LNCaP clone FGC (cell line): ENCODE data around the gene TRAPPC1.
"Not testable (repeated sequence)": the region's sequence is repeated elsewhere in the genome, so short reads cannot be mapped to it uniquely, and the experiment has no call there.

Experiments used
- DNase-seq: peaks from one replicate; pipeline ENCODE4 v3.0.0-alpha.2; 2011; ENCODE audit warnings: low read depth
- H3K4me3 ChIP-seq: 2 replicates; pipeline ENCODE4 v1.5.1; 2011; ENCODE audit warnings: mild to moderate bottlenecking, low read depth, low read length, control low read depth
- TF ChIP-seq, protein P1 (sequence below): IDR thresholded peaks from 2 replicates; pipeline ENCODE4 v1.5.1; 2012; ENCODE audit warnings: mild to moderate bottlenecking; ENCODE audit not compliant: control insufficient read depth, insufficient read depth; ENCODE audit errors: extremely low read depth

TRAPPC1 gene

DNA sequence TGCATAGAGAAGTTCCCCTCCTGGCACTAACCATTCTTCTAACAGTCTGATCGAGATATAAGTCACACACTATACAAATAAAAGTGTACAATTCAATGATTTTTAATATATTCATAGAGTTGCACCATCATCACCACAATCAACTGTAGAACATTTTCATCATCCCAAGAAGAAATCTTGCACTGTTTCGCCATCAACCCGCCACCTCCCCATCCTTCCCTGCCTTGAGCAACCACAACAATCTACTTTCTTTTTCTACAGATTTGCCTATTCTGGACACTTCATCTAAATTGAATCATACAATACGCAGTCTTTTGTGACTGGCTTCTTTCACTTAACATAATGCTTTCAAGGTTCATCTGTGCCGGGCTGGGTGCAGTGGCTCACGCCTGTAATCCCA, 37.7 kb upstream of the TRAPPC1 start:
- DNase-seq = no peak
- TF ChIP-seq, protein P1, sequence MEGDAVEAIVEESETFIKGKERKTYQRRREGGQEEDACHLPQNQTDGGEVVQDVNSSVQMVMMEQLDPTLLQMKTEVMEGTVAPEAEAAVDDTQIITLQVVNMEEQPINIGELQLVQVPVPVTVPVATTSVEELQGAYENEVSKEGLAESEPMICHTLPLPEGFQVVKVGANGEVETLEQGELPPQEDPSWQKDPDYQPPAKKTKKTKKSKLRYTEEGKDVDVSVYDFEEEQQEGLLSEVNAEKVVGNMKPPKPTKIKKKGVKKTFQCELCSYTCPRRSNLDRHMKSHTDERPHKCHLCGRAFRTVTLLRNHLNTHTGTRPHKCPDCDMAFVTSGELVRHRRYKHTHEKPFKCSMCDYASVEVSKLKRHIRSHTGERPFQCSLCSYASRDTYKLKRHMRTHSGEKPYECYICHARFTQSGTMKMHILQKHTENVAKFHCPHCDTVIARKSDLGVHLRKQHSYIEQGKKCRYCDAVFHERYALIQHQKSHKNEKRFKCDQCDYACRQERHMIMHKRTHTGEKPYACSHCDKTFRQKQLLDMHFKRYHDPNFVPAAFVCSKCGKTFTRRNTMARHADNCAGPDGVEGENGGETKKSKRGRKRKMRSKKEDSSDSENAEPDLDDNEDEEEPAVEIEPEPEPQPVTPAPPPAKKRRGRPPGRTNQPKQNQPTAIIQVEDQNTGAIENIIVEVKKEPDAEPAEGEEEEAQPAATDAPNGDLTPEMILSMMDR = no peak

DNA sequence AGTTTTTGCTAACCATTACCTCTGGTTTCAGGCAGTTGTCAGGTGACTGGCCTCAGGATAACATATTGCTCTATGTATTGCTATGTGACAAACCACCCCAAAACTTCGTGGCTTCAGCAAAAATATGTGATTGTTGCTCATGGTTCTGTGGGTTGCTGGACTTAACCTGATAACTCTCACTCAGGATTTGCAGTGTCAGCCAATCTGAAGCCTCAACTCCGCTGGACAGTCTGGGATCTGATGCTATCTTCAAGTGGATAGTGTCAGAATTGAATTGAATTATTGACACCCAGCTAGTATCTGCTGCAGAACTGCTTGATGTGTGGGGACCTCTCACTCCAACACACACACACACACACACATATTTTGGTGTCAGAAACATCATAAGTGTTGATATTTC, 36.0 kb upstream of the TRAPPC1 start:
- no peak overlapping the region for H3K4me3 ChIP-seq
- no peak for DNase-seq
- TF ChIP-seq, protein P1 = no peak

More for the DNA sequence above, 37.7 kb upstream of the TRAPPC1 start:
- no peak overlapping the region for H3K4me3 ChIP-seq

DNA sequence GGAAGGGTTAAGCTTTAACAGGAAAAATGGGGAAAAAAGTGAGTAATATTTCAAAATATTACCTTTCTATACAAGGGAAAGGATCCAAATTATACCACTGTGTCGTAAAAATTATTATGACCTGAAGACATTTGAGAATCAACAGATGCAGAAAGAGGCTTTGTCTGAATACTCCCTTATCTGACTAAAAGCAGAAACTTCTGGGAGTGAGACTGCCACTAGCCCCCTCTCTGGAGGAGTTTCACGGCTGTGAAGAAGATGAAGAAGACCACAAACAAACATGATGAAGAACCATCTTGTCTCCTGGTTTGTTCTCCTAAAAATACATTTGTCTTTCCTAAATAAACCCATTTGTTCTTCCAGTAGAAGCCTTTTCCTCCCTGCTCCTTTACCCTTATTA, 29.7 kb upstream of the TRAPPC1 start:
- no peak overlapping the region for H3K4me3 ChIP-seq
- no peak for DNase-seq
- TF ChIP-seq, protein P1 = no peak

DNA sequence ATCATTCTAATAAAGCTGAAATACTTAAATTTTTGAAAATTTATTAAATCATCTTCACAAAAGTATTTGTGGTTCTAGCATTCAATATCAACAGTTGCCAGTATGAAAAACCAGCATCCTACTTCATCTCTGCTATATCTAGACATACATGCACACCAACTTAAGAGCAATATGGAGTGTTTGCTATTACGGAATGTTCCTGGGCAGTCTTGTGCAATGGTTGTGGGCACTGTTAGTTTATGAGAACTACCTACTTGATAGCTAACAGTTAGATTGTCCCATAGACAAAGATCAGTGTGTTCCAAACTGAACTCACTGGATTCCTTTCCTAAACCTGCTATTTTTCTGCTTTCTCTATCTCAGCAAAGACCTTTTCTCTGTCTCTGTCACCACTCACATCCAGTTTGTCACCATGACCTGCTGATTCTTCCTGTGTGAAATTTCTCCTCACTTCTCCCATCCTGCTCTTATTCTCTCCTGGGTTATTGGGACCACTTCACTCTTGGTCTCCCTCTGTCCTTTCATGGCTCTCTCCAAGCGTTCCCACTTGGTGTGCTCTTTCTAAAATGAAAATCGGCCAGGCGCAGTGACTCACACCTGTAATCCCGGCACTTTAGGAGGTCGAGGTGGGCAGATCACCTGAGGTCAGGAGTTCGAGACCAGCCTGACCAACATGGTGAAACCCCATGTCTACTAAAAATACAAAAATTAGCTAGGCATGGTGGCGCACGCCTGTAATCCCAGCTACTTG, 27.9 kb upstream of the TRAPPC1 start:
- TF ChIP-seq, protein P1 = no peak
- DNase-seq = no peak
- H3K4me3 ChIP-seq = no peak overlapping the region

DNA sequence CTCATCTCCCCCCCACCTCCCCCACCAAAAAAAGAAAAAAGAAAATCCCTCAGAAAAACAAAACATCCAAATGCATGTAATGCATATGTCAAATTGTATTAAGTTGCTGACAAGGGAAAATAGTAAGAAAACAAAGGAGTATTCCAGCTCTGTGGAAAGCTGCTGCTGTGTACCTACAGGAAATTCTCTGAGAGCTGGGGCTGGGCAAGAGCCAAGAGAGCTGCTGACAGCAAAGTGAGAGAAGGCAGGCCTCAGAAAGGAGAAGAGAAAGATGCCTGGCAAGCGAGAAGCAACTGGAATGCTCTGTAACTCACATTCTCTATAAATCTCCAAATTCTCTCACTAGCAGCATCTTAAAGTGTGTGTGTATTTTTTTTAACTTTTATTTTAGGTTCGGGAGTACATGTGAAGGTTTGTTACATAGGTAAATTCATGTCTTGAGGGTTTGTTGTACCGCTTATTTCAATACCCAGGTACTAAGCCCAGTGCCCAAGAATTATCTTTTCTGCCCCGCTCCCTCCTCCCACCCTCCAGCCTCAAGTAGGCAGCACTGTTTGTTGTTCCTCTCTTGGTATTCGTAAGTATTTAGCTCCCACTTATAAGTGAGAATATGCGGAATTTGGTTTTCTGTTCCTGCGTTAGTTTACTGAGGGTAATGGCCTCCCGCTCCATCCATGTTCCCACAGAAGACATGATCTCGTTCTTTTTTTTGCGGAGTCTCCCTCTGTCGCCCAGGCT, 24.7 kb upstream of the TRAPPC1 start:
- TF ChIP-seq, protein P1 = no peak
- H3K4me3 ChIP-seq = no peak overlapping the region
- DNase-seq = no peak

DNA sequence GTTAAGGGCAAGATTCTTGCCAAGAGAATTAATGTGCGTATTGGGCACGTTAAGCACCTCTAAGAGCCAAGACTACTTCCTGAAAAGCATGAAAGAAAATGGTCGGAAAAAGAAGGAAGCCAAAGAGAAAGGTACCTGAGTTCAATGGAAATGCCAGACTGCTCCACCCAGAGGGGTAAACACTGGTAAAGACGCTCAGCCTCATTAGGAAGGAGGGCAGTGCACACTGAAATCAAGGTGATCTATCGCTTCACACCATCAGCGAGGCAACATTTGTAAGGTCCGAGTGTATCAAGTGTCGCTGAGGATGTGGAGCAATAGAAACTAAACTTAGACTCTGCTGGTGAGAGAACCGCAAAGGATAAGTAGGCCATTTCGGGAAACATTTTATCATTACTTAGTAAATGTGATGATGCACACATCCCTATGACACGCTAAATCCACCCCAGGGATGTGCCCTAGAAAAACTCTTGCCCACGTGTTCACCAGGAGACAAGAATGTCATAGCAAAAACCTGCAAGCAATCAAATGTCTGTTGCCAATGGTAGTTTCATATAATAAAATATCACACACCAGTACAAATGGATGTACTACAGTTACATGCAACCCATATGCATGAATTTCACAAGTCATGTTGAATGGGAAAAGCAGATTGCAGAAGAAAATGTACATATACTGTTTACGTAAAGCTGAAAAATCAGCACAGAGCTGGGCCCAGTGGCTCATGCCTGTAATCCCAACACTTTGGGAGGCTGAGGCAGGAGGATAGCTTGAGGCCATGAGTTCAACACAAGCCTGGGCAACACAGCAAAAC, 23.9 kb upstream of the TRAPPC1 start:
- TF ChIP-seq, protein P1 = no peak

DNA sequence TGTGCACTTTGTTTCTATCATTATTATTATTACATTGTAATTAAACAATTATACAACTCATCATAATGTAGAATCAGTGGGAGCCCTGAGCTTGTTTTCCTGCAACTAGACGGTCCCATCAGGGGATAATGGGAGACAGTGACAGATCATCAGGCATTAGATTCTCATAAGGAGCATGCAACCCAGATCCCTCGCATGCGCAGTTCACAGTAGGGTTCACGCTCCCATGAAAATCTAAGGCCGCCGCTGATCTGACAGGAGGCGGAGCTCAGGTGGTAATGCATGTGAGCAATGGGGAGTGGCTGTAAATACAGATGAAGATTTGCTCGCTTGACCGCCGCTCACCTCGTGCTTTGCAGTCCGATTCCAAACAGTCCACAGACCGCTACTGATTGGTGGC, 21.5 kb upstream of the TRAPPC1 start:
- DNase-seq, H3K4me3 ChIP-seq: not testable (repeated sequence)

More for the DNA sequence above, 23.9 kb upstream of the TRAPPC1 start:
- no peak for DNase-seq
- no peak overlapping the region for H3K4me3 ChIP-seq
